PC-9 (cell line): Measurements from ENCODE around the gene ATP6V1G2.

Source experiments
- CTCF ChIP-seq: fragments of 200-600 bp; sonication (generic); conservative IDR thresholded peaks from 2 replicates; pipeline ENCODE4 v1.6.1; 2017; ENCODE audit warnings: mixed run types, antibody characterized with exemption, mild to moderate bottlenecking, moderate library complexity
- EZH2 ChIP-seq: fragments of 200-600 bp; sonication (generic); IDR thresholded peaks from 2 replicates; pipeline ENCODE4 v1.8.0; 2017; ENCODE audit warnings: antibody characterized with exemption, low read depth

- TF ChIP-seq CTCF (no peak), EZH2 (no peak)
These were observed 12.4 kb downstream of the ATP6V1G2 start for GRCh38 chr6:31534011-31534410.
